ENCODE data around the gene ATP7B. TPM values are rescaled to one million over a fixed set of nuclear protein-coding genes. Genes with fewer than 3 reads are reported as not detected.

The ATP7B gene
- total and polyA plus RNA-seq, 2 experiments from 2014 or later, result 3.9 to 14.4 TPM

- Histone ChIP-seq H3K4me3 (no peak overlapping the region), H3K27me3 (no peaks in the 10 kb centered on the region), H3K27ac (no peak overlapping the region), H3K36me3 (no peaks in the 10 kb centered on the region), H3K4me1 (ENCODE audit: low read depth) (no peaks in the 10 kb centered on the region), H3K9me3 (ENCODE audit: low read depth) (no peaks in the 10 kb centered on the region)
- DNase-seq (ENCODE audit: low read depth in 1 of 2, low spot score in 1 of 2), result peak in 1 of 2 donors; percentile 4
- TF ChIP-seq, protein P1, sequence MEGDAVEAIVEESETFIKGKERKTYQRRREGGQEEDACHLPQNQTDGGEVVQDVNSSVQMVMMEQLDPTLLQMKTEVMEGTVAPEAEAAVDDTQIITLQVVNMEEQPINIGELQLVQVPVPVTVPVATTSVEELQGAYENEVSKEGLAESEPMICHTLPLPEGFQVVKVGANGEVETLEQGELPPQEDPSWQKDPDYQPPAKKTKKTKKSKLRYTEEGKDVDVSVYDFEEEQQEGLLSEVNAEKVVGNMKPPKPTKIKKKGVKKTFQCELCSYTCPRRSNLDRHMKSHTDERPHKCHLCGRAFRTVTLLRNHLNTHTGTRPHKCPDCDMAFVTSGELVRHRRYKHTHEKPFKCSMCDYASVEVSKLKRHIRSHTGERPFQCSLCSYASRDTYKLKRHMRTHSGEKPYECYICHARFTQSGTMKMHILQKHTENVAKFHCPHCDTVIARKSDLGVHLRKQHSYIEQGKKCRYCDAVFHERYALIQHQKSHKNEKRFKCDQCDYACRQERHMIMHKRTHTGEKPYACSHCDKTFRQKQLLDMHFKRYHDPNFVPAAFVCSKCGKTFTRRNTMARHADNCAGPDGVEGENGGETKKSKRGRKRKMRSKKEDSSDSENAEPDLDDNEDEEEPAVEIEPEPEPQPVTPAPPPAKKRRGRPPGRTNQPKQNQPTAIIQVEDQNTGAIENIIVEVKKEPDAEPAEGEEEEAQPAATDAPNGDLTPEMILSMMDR (IDR thresholded peaks at IDR 0.05; ENCODE audit: low read depth, low read length), result no peak
These were observed 60.5 kb downstream of the ATP7B start for GRCh38 chr13:51950722-51951121.

- DNase-seq (ENCODE audit: low read depth in 1 of 2, low spot score in 1 of 2), result no peak
These were observed 65.0 kb downstream of the ATP7B start for GRCh38 chr13:51946163-51946669.

DNA sequence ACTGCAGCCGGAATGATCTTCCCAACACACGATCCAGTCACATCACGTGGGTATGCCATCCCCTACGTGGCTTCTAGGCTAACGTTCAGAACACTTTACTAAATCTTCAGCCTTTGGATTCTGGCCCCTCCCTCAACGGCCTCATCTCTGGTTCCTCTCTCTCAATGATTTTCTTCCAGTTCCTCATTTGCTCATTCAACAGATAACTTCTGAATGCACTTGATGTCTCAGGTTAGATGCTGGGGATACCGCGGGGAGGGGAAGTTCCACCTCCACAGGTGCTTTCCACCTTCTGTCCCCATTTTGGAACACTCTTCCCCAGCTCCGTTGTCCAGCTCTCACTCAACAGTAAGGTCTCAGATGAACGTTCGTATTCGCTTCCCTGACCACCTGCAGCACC, 66.1 kb downstream of the ATP7B start:
- no peak overlapping the region for H3K27ac ChIP-seq
- H3K36me3 ChIP-seq, result no peaks in the 10 kb centered on the region
- no peaks in the 10 kb centered on the region for H3K4me1 ChIP-seq (ENCODE audit: low read depth)
- H3K9me3 ChIP-seq (ENCODE audit: low read depth), result no peaks in the 10 kb centered on the region
- H3K27me3 ChIP-seq, result no peaks in the 10 kb centered on the region
- TF ChIP-seq, protein P1 (IDR thresholded peaks at IDR 0.05; ENCODE audit: low read depth, low read length), result no peak
- DNase-seq (ENCODE audit: low read depth in 1 of 2, low spot score in 1 of 2), result no peak
- H3K4me3 ChIP-seq, result no peak overlapping the region

More at GRCh38 chr13:51946163-51946669, 65.0 kb downstream of the ATP7B start:
- no peaks in the 10 kb centered on the region for H3K27me3 ChIP-seq
- H3K36me3 ChIP-seq, result no peaks in the 10 kb centered on the region
- no peaks in the 10 kb centered on the region for H3K9me3 ChIP-seq (ENCODE audit: low read depth)
- TF ChIP-seq, protein P1 (IDR thresholded peaks at IDR 0.05; ENCODE audit: low read depth, low read length), result no peak
- no peak overlapping the region for H3K27ac ChIP-seq
- H3K4me1 ChIP-seq (ENCODE audit: low read depth), result no peaks in the 10 kb centered on the region
- H3K4me3 ChIP-seq, result no peak overlapping the region

- Histone ChIP-seq H3K4me3 (no peak overlapping the region), H3K27me3 (no peaks in the 10 kb centered on the region)
- DNase-seq (ENCODE audit: low read depth in 1 of 2, low spot score in 1 of 2), result no peak
These were observed 66.8 kb downstream of the ATP7B start for GRCh38 chr13:51944428-51944827.

GRCh38 chr13:51943721-51944120, 67.5 kb downstream of the ATP7B start:
- no peaks in the 10 kb centered on the region for H3K9me3 ChIP-seq (ENCODE audit: low read depth)
- TF ChIP-seq, protein P1 (IDR thresholded peaks at IDR 0.05; ENCODE audit: low read depth, low read length), result no peak

More at GRCh38 chr13:51944428-51944827, 66.8 kb downstream of the ATP7B start:
- Histone ChIP-seq H3K9me3 (ENCODE audit: low read depth) (no peaks in the 10 kb centered on the region), H3K36me3 (no peaks in the 10 kb centered on the region), H3K4me1 (ENCODE audit: low read depth) (no peaks in the 10 kb centered on the region), H3K27ac (no peak overlapping the region)
- TF ChIP-seq, protein P1 (IDR thresholded peaks at IDR 0.05; ENCODE audit: low read depth, low read length), result no peak

More at GRCh38 chr13:51943721-51944120, 67.5 kb downstream of the ATP7B start:
- Histone ChIP-seq H3K4me1 (ENCODE audit: low read depth) (no peaks in the 10 kb centered on the region), H3K27ac (no peak overlapping the region), H3K36me3 (no peaks in the 10 kb centered on the region), H3K27me3 (no peaks in the 10 kb centered on the region), H3K4me3 (no peak overlapping the region)
- DNase-seq (ENCODE audit: low read depth in 1 of 2, low spot score in 1 of 2), result no peak
